ENCODE data around the gene IFRD1.
A peak's percentile ranks its signal among the peaks of the same experiment; 100 is the strongest.

IFRD1 gene, protein sequence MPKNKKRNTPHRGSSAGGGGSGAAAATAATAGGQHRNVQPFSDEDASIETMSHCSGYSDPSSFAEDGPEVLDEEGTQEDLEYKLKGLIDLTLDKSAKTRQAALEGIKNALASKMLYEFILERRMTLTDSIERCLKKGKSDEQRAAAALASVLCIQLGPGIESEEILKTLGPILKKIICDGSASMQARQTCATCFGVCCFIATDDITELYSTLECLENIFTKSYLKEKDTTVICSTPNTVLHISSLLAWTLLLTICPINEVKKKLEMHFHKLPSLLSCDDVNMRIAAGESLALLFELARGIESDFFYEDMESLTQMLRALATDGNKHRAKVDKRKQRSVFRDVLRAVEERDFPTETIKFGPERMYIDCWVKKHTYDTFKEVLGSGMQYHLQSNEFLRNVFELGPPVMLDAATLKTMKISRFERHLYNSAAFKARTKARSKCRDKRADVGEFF

DNA sequence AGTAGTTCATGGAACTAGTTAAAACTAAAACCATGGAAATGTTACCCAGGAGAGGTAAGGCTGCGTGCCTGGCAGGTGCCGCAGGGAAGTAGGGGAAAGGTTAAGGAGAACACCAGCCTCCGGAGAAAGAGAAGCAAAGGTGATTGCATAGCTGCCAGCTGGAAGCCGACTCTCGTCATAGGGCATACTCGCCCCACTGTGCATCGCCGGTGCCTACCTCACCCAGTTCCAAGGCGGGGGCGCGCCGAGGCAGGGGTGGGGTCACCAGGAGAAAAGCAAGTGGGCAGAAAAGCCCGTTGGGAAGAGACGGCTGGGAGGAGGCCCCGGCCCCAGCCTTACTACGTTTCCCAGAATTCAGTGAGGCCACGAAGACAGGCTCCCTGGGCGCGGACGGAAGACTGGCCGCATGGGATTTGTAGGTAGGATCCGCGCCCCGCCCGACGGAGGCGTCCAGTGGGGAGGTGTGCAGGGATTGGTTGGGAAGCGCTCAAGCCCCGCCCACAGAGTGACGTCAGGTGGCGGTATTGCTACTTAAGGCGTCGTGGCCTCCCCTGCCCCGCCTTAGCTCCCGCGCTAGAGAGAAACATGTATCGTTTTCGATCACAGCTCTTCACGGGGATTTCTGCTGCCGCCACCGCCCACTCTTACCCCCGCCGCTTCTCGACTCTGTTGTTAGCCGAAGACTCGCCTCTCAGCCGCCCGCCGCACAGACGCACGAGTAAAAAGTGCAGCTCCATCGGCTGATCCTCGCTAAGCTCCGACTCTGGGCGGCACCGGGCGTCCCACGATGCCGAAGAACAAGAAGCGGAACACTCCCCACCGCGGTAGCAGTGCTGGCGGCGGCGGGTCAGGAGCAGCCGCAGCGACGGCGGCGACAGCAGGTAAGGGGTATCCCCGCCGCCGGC, at the start of gene IFRD1:
Gene IFRD1 (plus strand): TSS at position 559 of the 905 bp plus-strand sequence. CDS start 229 bp downstream, at position 788.
- peaks cover 33% of the 10 kb centered on the region for H3K4me1 ChIP-seq
- H3K4me3 ChIP-seq: peak within 1 kb of the TSS; percentile 96
- peaks cover 4% of the 10 kb centered on the region; the same call in 1 of the 2 replicates for H3K36me3 ChIP-seq
- H3K9me3 ChIP-seq: no peaks in the 10 kb centered on the region
- H3K27me3 ChIP-seq: no peaks in the 10 kb centered on the region
- TF ChIP-seq Cebpa-rat (IDR thresholded peaks at IDR 0.05): no peak
- peak within 1 kb of the TSS; percentile 81 for H3K4me2 ChIP-seq
- H3K27ac ChIP-seq: peak within 1 kb of the TSS; percentile 89
- H4K20me1 ChIP-seq: peaks cover 35% of the 10 kb centered on the region
- H3K9ac ChIP-seq: peak within 1 kb of the TSS; percentile 95

DNA sequence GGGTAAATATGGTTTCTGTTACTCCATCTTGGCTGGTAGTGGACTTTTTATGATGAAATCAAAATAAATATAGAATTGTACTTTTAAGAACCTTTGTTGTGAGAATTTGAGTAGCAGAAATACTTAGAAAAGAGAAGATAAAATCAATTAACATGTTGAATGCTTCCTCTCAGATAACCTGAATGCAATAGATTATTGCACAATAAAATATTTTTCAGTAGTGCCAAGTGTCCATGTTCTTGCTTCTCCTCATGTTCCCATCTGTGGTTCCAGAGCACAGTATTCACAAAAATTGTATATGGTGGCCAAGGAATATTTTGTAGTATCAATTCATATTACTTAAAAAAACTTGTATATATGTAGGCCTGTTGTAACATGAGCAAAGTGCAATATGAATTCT, 45.9 kb upstream of the IFRD1 start:
- Histone ChIP-seq H4K20me1 (no peaks in the 10 kb centered on the region), H3K9me3 (no peaks in the 10 kb centered on the region), H3K27ac (no peak overlapping the region), H3K9ac (no peak overlapping the region), H3K4me1 (no peaks in the 10 kb centered on the region), H3K4me3 (no peak overlapping the region), H3K36me3 (no peaks in the 10 kb centered on the region), H3K27me3 (no peaks in the 10 kb centered on the region), H3K4me2 (no peak overlapping the region)
- TF ChIP-seq Cebpa-rat (IDR thresholded peaks at IDR 0.05): no peak; the same call in 1 of the 2 replicates

DNA sequence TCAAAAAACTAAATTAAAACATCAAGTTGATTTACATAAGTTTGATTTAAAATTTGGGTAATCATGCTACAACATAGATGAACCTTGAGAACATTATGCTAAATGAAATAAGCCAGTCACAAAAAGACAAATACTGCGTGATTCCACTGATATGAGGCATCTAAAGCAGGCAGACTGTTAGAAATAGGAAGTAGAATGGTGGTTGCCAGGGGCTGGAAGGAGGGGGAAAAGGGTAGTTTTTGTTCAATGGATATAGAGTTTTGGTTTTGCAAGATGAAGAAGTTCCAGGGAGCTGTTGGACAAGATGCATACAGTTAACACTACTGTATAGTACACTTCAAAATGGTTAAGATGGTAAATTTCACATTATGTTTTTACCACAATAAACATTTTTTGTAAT, 45.0 kb upstream of the IFRD1 start:
- Histone ChIP-seq H3K27ac (no peak overlapping the region), H3K9ac (no peak overlapping the region), H3K4me1 (no peaks in the 10 kb centered on the region), H3K4me3 (no peak overlapping the region), H4K20me1 (no peaks in the 10 kb centered on the region), H3K9me3 (no peaks in the 10 kb centered on the region), H3K27me3 (no peaks in the 10 kb centered on the region), H3K4me2 (no peak overlapping the region), H3K36me3 (no peaks in the 10 kb centered on the region)
- no peak for TF ChIP-seq Cebpa-rat (IDR thresholded peaks at IDR 0.05)

DNA sequence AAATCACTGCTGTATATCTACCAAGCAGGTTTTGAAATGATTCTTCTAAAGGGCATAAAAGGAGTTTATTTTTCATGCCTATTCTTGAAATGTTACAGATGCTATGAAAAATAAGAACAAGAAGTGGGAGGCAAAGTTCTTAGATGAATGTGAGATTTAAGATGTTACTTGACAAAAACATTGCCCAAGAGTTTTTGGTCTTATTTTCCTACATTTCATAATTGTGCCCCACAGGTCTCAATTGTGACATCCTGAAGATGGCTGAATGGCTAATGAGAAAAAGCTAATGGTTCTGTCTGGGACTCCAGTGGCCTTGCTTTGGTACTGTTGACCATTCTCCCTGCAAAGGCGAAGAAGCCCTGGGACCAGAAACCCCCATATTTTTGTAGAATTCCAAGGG, 43.0 kb upstream of the IFRD1 start:
- no peaks in the 10 kb centered on the region for H3K9me3 ChIP-seq
- no peaks in the 10 kb centered on the region for H3K36me3 ChIP-seq
- H4K20me1 ChIP-seq: no peaks in the 10 kb centered on the region
- H3K4me1 ChIP-seq: no peaks in the 10 kb centered on the region
- no peak overlapping the region for H3K27ac ChIP-seq
- no peak overlapping the region for H3K9ac ChIP-seq
- no peak overlapping the region for H3K4me3 ChIP-seq
- H3K27me3 ChIP-seq: no peaks in the 10 kb centered on the region
- TF ChIP-seq Cebpa-rat (IDR thresholded peaks at IDR 0.05): no peak
- H3K4me2 ChIP-seq: no peak overlapping the region

DNA sequence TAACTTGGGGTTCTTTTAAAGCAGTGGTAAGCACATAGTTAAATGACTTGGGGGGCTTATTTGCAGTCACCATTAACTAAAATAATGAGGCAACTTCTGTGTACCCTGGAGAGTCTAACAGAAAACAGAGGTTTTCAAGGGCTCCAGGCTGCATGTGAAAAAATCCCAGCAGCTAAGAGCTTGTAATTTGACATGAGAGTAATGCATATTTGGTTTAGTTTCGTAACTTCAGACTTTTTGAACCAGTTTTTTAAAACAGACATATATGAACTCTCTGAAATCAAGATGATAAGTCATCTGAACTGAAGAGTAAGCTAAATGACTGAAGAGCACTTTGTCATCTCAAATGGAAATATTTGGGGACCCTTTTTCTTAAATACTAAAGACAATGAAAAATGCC, 40.2 kb upstream of the IFRD1 start:
- Histone ChIP-seq H3K9me3 (no peaks in the 10 kb centered on the region), H3K4me2 (no peak overlapping the region), H3K36me3 (no peaks in the 10 kb centered on the region), H3K27ac (no peak overlapping the region), H3K4me1 (peaks cover 1% of the 10 kb centered on the region), H3K9ac (no peak overlapping the region), H3K4me3 (no peak overlapping the region), H4K20me1 (no peaks in the 10 kb centered on the region), H3K27me3 (no peaks in the 10 kb centered on the region)
- TF ChIP-seq Cebpa-rat (IDR thresholded peaks at IDR 0.05): no peak

DNA sequence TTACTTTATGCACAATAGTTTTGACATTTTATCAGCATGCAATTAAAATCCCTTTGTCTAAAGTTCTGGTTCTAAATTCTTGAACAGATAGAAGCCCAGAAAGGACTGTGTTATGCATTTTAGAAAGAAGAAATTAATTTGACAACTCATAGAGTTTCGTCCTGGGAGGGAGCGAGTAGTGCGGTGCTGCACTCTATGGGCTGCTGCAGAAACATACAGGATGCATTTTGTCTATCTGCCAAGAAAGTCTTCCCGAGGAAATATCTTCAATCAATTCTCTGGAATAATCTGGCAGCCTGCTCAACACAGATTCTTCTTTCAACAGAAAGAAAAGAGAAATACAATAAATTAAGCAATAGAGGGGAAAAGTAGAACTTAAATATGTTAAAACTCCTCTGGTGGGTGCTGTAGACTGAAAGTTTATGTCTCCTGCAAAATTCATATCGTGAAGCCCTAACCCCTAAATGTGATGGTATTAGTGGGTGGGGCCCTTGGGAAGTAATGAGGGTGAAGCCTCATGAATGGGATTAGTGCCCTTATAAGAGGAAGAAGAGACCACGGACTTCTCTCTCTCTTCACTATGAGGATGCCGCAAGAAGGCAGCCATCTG, 39.0 kb upstream of the IFRD1 start:
- Histone ChIP-seq H3K4me2 (no peak overlapping the region), H3K9me3 (no peaks in the 10 kb centered on the region), H3K27ac (no peak overlapping the region), H3K9ac (no peak overlapping the region), H3K4me1 (peaks cover 13% of the 10 kb centered on the region), H4K20me1 (no peaks in the 10 kb centered on the region), H3K36me3 (no peaks in the 10 kb centered on the region), H3K27me3 (no peaks in the 10 kb centered on the region), H3K4me3 (no peak overlapping the region)
- TF ChIP-seq Cebpa-rat (IDR thresholded peaks at IDR 0.05): no peak

DNA sequence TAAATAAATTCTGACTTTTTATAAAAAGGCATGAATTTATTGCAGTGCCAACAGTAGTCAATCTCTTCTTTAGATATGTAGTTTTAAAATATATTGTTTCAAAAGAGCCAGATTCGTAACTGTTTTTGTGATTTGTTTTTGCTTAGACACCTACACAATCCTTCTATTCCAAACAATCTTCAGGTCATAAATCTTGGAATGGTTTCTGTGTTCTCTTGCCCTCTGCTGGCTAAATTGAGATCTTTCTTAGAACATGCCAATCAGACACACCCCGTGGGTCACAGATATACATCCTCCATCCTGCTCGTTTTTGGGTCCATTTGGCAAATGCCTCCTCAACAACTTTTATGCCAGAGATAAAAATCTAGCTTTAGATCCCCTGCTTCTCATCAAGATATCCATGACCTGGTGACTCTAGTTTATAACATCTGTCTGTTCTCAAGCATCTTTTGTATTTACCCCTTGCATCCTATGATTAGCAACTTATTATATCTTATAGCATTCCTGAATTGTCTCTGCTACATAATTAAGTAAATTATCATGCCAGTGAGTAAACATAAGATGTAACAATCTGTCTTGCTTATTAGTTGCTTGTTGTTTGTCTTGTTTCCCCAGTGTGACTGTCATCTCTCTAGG, 35.3 kb upstream of the IFRD1 start:
- no peak for TF ChIP-seq Cebpa-rat (IDR thresholded peaks at IDR 0.05)
- no peak overlapping the region for H3K27ac ChIP-seq

DNA sequence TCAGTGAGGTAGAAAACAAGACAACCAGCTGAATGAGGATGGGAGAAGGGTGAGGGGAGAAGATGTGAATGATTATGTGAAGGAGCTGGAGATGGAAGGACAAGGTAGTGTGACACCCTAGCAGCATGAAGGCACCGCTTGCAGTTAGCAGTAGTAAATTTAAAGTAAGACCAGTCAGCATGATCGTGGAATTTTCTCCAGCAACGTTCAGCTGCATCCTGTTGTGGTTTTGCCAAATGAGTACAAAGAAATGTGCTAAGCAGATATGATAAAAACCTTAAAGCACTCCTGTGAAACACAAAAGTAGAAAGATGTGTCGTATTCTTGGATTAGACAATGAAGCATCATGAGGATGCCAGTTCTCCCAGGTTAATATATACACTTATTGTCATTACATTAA, 34.1 kb upstream of the IFRD1 start:
- H3K27ac ChIP-seq: no peak overlapping the region
- H3K4me1 ChIP-seq: peaks cover 28% of the 10 kb centered on the region
- H4K20me1 ChIP-seq: no peaks in the 10 kb centered on the region
- peak overlapping the region; percentile 47 for H3K4me2 ChIP-seq
- TF ChIP-seq Cebpa-rat (IDR thresholded peaks at IDR 0.05): no peak
- H3K36me3 ChIP-seq: no peaks in the 10 kb centered on the region
- no peak overlapping the region for H3K9ac ChIP-seq
- no peaks in the 10 kb centered on the region for H3K27me3 ChIP-seq
- H3K9me3 ChIP-seq: peaks cover 15% of the 10 kb centered on the region
- H3K4me3 ChIP-seq: no peak overlapping the region

More for the DNA sequence above, 35.3 kb upstream of the IFRD1 start:
- Histone ChIP-seq H3K36me3 (no peaks in the 10 kb centered on the region), H4K20me1 (no peaks in the 10 kb centered on the region), H3K4me1 (peaks cover 17% of the 10 kb centered on the region), H3K4me2 (peak overlapping the region; percentile 47), H3K9me3 (peaks cover 15% of the 10 kb centered on the region), H3K4me3 (no peak overlapping the region), H3K9ac (no peak overlapping the region), H3K27me3 (no peaks in the 10 kb centered on the region)

DNA sequence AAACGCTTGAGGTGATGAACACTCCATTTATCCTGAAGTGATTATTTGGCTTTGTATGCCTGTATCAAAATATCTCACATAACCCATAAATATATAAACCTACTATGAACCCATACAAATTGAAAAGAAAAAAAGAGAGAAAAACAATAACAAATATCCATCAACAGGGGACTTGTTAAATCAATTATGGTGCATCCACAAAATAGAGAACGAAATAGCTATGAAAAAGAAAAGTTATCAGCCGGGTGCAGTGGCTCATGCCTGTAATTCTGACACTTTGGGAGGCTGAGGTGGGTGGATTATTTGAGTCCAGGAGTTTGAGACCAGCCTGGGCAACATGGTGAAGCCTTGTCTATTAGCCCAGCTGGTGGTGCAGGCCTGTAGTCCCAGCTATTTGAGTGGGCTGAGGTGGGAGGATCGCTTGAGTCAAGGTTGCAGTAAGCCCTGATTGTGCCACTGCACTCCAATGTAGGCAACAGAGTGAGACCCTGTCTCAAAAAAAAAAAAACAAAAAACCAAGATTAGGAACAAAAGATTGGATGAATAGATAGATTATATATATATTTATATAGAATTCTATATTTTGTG, 30.6 kb upstream of the IFRD1 start:
- H3K27ac ChIP-seq: no peak overlapping the region
- H3K9me3 ChIP-seq: peaks cover 15% of the 10 kb centered on the region
- no peaks in the 10 kb centered on the region for H3K27me3 ChIP-seq
- no peaks in the 10 kb centered on the region for H4K20me1 ChIP-seq
- no peak overlapping the region for H3K9ac ChIP-seq
- H3K4me1 ChIP-seq: peaks cover 61% of the 10 kb centered on the region
- H3K4me3 ChIP-seq: no peak overlapping the region
- no peak overlapping the region for H3K4me2 ChIP-seq
- TF ChIP-seq Cebpa-rat (IDR thresholded peaks at IDR 0.05): no peak
- H3K36me3 ChIP-seq: no peaks in the 10 kb centered on the region

Measured in BLaER1 (cell line).